ENCODE results near the gene OR4F29. TPM values are rescaled to one million over a fixed set of nuclear protein-coding genes. Genes with fewer than 3 reads are reported as not detected.

The OR4F29 gene
- total RNA-seq, result 0.23 TPM

GRCh38 chr1:451578-451977 is at the start of gene OR4F29:
OR4F29 (minus strand) TSS chr1:451678; CDS start chr1:451678, 0 bp downstream.

Other genes with a start within 250 kb of the OR4F29 start
- gene OR4F16, start 235.0 kb upstream of the OR4F29 start, total RNA-seq, result 0.23 TPM